GM19193 (cell line): ENCODE data around the gene CAMTA1.

Source experiments
- POLR2A ChIP-seq: IDR thresholded peaks from 4 replicates; pipeline ENCODE4 v1.6.1; 2011; ENCODE audit not compliant: insufficient read depth, insufficient read length; ENCODE audit errors: extremely low read depth

CAMTA1 gene

DNA sequence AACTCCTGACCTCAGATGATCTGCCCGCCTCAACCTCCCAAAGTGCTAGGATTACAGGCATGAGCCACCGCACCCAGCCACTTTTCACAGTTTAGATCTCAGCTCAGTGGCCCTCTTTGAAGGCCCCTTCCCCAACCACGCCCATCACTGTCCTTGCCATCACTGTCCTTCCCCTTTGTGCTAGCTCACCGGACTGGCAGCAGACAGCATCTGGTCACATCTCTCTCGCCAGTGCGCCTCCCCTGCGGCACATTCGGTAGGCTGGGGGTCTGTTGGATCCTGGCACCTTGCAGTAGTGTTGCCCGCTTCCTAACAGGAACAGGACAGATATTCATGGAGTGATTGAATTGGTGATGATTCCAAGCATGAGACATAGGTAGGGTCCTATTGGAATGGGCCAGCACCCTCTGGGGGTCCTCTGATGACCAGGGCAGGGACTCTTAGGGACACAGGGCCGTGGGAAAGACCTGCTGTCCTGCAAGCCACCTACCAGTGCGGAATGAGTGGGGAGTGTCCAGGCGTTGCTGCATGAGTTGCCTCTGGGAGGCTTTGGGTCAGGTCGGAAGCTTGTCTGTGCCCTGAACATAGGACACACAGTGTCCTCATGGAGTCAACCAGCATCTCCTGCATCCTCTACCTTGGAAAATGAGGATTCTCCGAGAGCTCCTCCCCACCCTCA lies 807.0 kb downstream of the CAMTA1 start:
- no peak for TF ChIP-seq POLR2A

DNA sequence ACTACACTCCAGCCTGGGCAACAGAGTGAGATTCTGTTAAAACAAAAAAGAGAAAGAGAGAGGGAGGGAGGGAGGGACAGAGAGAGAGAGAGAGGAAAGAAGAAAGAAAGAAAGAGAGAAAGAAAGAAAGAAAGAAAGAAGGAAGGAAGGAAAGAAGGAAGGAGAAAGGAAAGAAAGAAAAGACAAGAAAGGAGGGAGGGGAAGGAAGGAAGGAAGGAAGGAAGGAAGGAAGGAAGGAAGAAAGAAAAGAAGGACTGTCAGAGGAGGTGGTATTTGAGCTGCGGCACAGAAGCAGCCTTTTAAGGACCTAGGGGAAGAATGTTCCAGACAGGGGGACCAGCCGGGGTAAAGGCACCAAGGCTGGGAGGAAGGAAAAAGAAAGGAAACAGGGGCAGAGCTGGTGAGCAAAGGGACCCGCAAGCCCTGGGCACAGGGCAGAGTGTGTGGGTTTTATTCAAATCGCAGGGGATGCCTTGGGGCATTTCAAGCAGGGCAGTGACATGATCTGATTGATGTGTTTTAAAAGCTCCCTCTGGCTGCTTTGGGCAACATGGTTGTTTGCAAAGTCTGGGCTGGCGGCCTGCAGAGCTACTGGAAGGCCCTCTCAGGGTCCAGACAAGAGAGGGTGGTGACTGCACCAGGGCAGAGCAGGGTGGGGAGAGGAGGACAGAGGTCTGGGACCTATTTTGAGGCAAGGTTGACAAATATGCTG lies 808.9 kb downstream of the CAMTA1 start:
- TF ChIP-seq POLR2A, result no peak

DNA sequence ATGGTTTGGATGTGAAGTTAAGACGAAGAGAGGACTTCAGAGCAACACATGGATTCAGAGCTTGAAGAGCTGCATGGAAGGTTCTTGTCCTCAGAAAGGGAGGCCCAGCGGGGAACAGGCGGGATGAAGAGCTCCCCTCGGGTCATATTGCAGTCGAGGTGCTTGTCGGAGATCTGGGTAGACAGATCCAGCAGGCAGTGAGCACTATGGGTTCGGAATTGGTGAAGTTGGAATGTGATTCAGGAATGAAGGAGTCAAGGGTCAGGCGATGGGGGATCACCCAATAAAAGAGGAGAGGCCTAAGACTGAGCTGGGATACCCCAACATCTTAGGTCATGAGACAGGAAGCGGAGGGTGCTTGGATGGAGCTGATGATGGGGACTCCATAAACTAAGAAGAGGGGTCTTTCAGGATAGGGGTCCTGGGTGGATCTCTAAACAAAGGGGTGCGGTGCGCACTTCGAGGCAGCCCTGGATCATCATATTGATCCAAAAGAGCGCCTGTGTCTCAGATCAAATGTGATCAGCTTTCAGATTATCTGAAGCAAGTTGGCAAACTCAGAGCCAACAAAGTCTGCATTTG lies 809.6 kb downstream of the CAMTA1 start:
- TF ChIP-seq POLR2A, result no peak

DNA sequence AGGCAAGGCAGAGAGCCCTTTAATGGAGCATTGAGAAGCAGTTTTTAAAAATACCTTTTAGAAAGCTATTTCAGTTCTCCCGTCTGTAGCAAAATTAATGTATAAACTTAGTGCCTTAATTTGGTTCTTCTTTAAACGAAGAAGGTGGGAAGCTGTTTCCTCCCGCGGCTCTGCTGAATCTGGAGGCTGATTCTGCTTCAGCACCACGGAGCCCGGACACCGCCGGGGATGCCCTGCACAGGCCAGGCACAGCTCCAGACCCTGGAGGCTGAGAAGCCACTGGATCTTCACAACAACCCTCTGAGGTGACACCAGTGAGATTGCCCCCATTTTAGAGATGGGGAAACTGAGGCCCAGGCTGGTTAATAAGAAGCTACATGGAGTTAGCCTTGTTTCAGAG lies 810.1 kb downstream of the CAMTA1 start:
- TF ChIP-seq POLR2A, result no peak

DNA sequence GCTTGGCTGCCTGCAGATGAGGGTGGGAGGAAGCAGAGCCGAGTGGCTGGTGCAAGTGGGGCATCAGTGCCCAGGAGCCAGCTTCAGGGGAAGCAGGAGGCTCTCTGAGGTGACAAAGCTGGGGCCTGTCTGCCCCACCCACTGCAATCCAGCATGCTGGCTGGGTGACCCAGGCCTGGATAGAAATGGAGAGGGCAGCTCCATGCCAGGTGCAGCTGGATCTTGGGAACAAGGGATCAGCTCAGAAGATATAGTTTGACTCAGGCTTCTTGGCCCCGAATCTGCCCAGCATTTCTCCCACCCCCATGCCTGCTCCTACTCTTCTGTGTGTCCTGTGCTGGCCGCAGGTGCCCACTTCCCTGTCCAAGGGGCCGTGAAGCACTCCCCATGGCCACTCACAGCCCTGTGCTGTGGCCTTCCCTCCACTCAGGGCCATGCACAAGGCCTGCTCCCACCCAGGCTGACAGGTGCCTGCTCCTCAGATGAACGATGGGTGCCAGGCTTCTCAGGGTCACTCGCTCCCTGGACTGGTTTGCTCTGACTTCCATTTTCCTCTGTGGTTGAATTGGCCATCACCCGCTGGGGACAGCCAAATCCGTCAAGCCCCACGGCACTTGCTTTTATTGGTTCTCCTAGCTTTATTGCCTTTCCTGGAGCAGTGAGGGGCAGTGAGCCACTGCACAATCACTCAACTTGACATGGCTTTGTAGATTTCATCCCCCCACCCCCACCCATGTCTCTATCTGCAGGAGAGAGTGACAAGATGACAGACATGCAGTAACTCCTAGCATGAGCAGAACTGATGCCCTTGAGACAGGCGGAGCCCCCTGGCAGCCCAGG lies 811.1 kb downstream of the CAMTA1 start:
- TF ChIP-seq POLR2A, result no peak

DNA sequence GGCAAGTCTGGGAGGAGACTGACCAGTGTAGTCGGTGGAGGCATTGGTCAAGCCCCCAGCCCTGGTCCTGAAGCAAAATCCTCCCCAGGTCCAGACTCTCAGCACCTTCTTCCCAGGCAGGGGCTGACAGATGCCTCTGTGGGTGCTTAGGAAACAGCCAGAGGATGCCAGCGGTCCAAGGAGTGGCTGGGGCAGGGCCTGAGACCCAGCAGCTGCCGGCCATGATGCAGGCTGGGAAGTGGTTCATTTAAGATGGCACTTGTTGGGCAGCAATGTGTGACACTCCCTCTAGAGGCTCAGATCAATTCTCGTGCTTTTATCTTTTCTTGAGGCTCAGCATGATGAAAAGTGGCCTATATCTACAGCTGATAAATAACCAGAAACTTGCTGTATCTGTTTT lies 820.8 kb downstream of the CAMTA1 start:
- TF ChIP-seq POLR2A, result no peak

DNA sequence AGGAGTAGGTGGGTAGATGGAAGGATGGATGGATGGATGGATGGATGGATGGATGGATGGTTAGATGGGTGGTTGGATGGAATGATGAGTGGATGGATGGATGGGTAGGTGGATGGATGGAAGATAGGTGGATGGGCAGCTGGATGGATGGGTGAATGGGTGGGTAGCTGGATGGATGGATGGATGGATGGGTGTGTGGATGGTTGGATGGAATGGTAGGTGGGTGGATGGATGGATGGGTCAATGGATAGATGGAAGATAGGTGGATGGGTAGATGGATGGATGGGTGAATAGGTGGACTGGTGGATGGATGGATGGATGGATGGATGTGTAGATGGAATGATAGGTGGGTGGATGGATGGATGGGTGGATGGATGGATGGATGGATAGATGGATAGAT lies 821.8 kb downstream of the CAMTA1 start:
- no peak for TF ChIP-seq POLR2A

DNA sequence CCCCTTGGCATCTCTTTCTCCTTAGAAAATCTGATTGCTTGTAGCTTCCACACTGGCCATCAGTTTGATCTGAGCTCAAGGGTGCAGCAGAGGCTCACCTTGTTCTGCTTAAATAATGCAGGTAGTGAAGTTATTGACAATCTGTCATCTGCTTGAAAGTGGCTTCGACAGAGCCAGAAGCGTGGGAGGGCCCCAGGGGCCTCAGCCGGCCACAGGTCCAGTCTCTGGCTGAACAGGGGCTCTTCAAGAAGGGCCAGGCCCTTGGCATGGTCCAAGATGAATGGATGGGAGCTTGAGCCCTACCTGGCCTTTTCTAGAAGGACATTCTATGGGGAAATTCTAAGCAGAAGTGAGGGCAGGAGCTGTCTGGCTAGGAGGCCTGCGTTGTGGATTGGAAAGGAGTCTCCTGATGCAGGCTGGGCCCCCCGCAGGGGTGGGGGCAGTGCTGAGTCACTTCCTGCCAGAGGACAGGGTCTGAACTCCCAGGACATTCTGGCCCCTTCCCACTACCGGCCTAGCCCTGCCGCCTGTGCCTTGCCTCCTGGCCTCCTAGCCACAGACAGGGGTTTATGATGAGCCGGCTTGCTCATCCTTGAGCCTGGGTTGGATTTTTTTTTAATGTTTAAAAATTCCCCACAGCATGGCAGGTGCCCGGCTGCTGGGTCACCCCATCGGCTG lies 823.5 kb downstream of the CAMTA1 start:
- no peak for TF ChIP-seq POLR2A

DNA sequence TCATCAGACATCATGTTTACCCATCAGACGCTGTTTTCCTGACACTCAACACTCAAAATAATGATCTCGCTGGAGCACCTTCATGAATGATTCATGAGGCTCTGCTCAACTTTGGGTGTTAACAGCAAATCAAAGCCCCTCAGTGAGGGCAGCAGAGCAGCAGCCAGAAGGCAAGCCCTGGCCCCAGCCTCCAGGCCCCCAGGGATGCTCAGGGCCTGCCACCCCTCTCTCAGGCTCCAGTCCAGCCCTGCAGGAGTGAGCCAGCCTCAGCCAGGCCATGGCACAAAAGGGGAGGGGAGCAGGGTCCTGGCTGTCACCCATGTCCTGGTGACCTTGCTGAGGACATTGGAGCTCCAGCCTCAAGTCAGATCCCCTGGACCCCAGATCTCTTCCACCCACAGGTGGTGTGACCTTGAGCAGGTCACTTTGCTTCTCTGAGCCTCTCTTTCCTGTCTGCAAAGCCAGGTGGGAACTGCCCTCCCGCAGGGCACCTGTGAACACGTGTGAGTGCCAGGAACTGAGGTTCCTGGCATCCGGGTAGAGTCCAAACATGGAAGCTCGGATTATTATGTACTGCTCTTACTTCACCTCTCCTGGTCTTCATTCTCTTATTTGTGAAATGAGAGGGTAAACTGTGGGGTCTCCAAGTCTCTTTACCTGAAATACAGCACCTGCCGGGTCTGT lies 824.2 kb downstream of the CAMTA1 start:
- no peak for TF ChIP-seq POLR2A

DNA sequence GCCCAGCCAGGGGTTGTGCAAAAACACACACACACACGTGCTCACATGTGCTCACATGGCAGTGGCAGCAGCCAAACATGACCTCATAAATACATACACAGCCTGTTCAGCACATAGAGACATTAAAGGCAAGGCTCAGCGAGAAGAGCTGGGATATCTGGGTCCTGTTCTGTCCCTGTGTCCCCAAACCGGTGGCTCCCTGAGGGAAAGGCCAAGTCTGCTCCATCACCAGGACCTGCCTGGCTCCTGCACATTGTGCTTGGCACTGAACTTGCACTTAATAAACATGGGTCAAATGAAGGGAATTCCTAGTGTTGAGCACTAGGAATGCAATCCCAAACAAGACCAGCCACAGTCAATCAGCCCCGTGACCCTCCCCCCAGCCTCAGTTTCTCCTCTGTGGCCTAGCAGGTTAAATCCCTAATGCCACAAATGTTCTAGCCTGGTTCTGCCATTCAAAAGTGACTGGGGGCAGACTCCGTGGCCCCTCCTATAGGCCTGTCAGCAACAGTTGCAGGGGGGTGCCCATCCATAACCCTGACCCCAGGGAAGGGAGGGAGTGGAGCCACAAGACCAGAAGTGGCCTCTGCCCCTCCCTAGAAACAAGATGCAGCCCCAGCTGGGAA lies 825.0 kb downstream of the CAMTA1 start:
- no peak for TF ChIP-seq POLR2A

DNA sequence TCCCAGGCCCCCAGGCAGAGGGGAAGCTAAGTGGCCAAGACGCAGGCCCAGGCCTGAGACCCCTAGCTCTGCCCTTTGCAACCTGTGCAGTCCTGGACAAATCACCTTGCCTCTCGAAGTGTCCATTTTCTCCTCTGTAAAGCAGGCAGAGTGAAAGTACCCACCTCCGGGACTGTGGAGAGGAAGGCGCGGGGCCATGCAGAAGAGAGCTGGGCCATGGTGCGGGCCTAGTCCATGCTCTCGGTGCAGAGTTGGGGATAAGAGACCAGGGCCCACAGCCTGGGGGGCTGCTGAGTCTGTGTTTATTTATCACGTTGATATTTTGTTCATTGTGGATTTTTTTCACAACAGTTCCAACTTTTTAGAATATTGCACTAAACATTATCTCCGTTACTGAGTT lies 825.7 kb downstream of the CAMTA1 start:
- TF ChIP-seq POLR2A, result no peak

DNA sequence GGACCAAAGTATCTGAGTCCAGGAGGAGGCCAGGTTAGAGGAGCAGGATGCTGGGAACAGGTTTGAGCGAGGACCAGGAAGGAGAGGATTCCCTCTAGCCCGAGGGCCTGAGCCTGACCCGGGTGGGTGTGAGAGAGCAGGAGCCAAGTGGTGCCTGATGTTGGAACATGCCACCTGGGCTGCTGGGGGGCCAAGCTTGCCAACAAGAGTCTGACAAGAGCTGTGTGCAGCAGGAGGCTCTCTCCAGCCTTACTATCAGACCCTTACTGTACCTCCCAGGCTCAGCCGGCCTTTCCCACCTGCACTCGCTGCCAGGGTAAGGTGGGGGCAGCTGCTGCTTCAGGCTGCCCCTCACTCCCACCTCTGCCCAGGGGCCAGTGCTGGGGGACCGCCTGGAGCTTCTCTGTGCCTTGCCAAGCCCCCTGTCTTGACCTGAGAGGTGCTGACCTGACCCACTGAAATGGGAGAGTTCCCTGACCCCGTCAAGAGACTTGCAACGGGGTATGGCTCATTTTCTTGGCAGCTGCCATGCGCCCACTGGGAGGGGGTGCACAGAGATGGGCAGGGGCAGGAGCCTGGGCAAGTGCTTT lies 826.3 kb downstream of the CAMTA1 start:
- TF ChIP-seq POLR2A, result no peak

DNA sequence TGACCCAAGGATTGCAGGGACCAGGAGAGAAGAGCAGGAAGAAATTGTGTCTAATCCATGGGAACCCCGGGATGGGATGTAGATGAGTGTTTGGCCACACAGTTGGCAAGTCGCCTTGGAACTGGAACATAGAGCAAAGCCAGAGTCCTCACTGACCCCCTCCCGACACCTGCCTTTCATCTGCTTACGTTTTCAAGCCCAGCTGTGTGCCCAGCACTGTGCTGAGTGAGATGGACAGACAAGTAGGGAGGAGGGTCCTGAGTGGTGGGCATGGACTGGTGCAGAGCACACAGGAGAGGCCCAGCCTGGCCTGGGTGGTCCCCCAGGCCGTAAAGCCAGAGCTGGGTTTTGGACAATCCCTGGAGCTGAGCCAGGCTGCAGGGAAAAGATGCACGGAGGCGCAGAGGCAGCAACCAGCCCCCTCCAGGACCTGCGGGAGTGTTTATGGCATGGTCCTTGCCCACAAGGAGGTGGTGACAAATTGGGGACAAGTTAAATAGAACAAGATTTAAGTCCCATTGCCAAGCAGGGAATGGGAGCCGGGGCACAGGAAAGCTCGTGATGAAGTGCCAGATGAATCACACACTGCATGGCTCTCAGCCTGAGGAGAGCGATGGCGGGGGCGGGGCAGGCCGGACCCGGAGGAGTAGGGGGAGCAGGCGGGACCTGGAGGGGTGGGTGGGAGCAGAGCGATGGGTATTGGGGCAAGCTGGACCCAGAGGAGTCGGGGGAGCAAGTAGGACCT lies 828.0 kb downstream of the CAMTA1 start:
- TF ChIP-seq POLR2A, result no peak
